ENCODE measurements around the gene GPC6. TPM values are rescaled to one million over a fixed set of nuclear protein-coding genes. Genes with fewer than 3 reads are reported as not detected.

The GPC6 gene
- total RNA-seq, 1 experiment from 2014 or later: 0.22 TPM

GRCh38 chr13:93848247-93848646 is 621.6 kb downstream of the GPC6 start:
- Histone ChIP-seq H3K4me3 (replicated peaks in 1 of 2; ENCODE audit: low read depth in 1 of 2, low read length in 2 of 2) (no peak overlapping the region), H3K27ac (ENCODE audit: low read depth, low read length) (no peak overlapping the region), H3K79me2 (ENCODE audit: insufficient read depth, low read length) (no peaks in the 10 kb centered on the region), H3K9me2 (ENCODE audit: insufficient read depth) (no peaks in the 10 kb centered on the region), H3K36me3 (ENCODE audit: control insufficient read depth in 1 of 2, insufficient read depth in 2 of 2, low read length in 2 of 2) (no peaks in the 10 kb centered on the region), H2AFZ (ENCODE audit: low read depth, low read length, poor library complexity, severe bottlenecking) (no peak overlapping the region), H3K9ac (ENCODE audit: low read length) (no peak overlapping the region), H3K4me1 (ENCODE audit: control insufficient read depth in 1 of 2, insufficient read depth in 2 of 2, low read length in 2 of 2) (no peaks in the 10 kb centered on the region), H3K4me2 (ENCODE audit: low read length) (no peak overlapping the region), H4K20me1 (ENCODE audit: insufficient read depth) (no peaks in the 10 kb centered on the region), H3K27me3 (ENCODE audit: insufficient read depth, low read length) (no peaks in the 10 kb centered on the region), H3K9me3 (ENCODE audit: control insufficient read depth in 1 of 2, insufficient read depth in 1 of 2, low read depth in 1 of 2, low read length in 2 of 2) (peaks cover 5 to 11% of the 10 kb centered on the region in 2 experiments; a peak in 3 of 4 replicates)
- ChIA-PET POLR2A (no interaction called here), RAD21 (ENCODE audit: low non-redundant PET in 1 of 2, low total read pairs in 2 of 2, uncharacterized antibody in 2 of 2, unreplicated experiment in 2 of 2) (no interaction called here), CTCF (no interaction called here)
- intact Hi-C loops (cut with micrococcal nuclease): no loop called here
- no TSS peak for BruUV-seq (replicated peaks)
- ATAC-seq: no peak
- no peak for DNase-seq (ENCODE audit: low read depth, low spot score)
- TF ChIP-seq FOSL1 (IDR thresholded peaks at IDR 0.05; ENCODE audit: low read depth): no peak
- no peak for TF ChIP-seq CEBPB (IDR thresholded peaks at IDR 0.05; ENCODE audit: low read depth)
- no peak for TF ChIP-seq ZBTB33 (IDR thresholded peaks at IDR 0.05; ENCODE audit: extremely low read depth, insufficient replicate concordance, low read length)
- TF ChIP-seq EZH2 (IDR thresholded peaks at IDR 0.05): no peak
- no peak for TF ChIP-seq EGR1 (IDR thresholded peaks at IDR 0.05; ENCODE audit: low read depth)
- TF ChIP-seq TCF7L2 (IDR thresholded peaks at IDR 0.05; ENCODE audit: borderline replicate concordance, extremely low read depth, insufficient read depth, insufficient read length): no peak
- no peak for TF ChIP-seq MAX (IDR thresholded peaks at IDR 0.05)
- TF ChIP-seq ZNF274 (IDR thresholded peaks at IDR 0.05; ENCODE audit: low read depth, low read length): no peak
- TF ChIP-seq POLR2AphosphoS5 (IDR thresholded peaks at IDR 0.05; ENCODE audit: low read depth, low read length): no peak
- TF ChIP-seq SIN3A (IDR thresholded peaks at IDR 0.05; ENCODE audit: low read depth): no peak
- TF ChIP-seq CTCF (IDR thresholded peaks at IDR 0.05 in 2 of 3, conservative IDR thresholded peaks at IDR 0.05 in 1 of 3; ENCODE audit: borderline replicate concordance in 1 of 3, insufficient read depth in 1 of 3, low read depth in 2 of 3, low read length in 2 of 3): no peak
- TF ChIP-seq JUND (IDR thresholded peaks at IDR 0.05): no peak
- TF ChIP-seq REST (IDR thresholded peaks at IDR 0.05; ENCODE audit: low read depth): no peak
